Spleen (tissue), 11 donors: ENCODE measurements around the gene PTCD2. TPM values are rescaled to one million over a fixed set of nuclear protein-coding genes. Genes with fewer than 3 reads are reported as not detected.

Experiments
- DNase-seq: peaks from one replicate; pipeline ENCODE4 v3.0.0-alpha.2; 2020
- H3K27ac ChIP-seq, 8 donors: fragments of 200-600 bp; sonication (generic) in 7 of 8; 1 replicate in 4 of 8; 2 replicates in 4 of 8; pipeline versions ENCODE4 v1.5.0 to v1.8.0; 2016 to 2021; ENCODE audit warnings: inconsistent platforms in 4 of 8, mild to moderate bottlenecking in 4 of 8, moderate library complexity in 1 of 8
- H3K27me3 ChIP-seq, 7 donors: fragments of 200-600 bp; sonication (generic) in 6 of 7; replicated peaks in 1 of 7; 1 replicate in 4 of 7; 2 replicates in 3 of 7; pipeline versions ENCODE4 v1.5.0 to v1.8.0; 2016 to 2021; ENCODE audit warnings: inconsistent platforms in 3 of 7, mild to moderate bottlenecking in 1 of 7
- H3K36me3 ChIP-seq, 6 donors: fragments of 200-600 bp; sonication (generic) in 5 of 6; 1 replicate in 4 of 6; 2 replicates in 2 of 6; pipeline versions ENCODE4 v1.5.0 to v1.8.0; 2016 to 2021; ENCODE audit warnings: inconsistent platforms in 2 of 6
- H3K4me1 ChIP-seq, 6 donors: fragments of 200-600 bp; sonication (generic) in 5 of 6; 1 replicate in 3 of 6; 2 replicates in 3 of 6; pipeline versions ENCODE4 v1.5.0 to v1.8.0; 2016 to 2021; ENCODE audit warnings: inconsistent platforms in 3 of 6
- H3K4me3 ChIP-seq, 8 donors: fragments of 200-600 bp; sonication (generic) in 7 of 8; 1 replicate in 4 of 8; 2 replicates in 4 of 8; pipeline versions ENCODE4 v1.5.0 to v1.8.0; 2016 to 2021; ENCODE audit warnings: inconsistent platforms in 4 of 8, mild to moderate bottlenecking in 4 of 8, moderate library complexity in 2 of 8
- H3K9me3 ChIP-seq, 8 donors: fragments of 200-600 bp; sonication (generic) in 7 of 8; 1 replicate in 4 of 8; 2 replicates in 4 of 8; pipeline versions ENCODE4 v1.5.0 to v1.8.0; 2016 to 2021; ENCODE audit warnings: inconsistent platforms in 4 of 8
- CTCF ChIP-seq, 11 experiments: fragments of 200-600 bp in 7 of 11; fragments of 450-650 bp in 4 of 11; sonication (generic) in 4 of 11; IDR thresholded peaks in 8 of 11; conservative IDR thresholded peaks in 3 of 11; 1 replicate in 7 of 11; 2 replicates in 4 of 11; pipeline versions ENCODE4 v1.4.0 to v1.8.0; 2016 to 2021; ENCODE audit warnings: antibody characterized with exemption in 11 of 11, inconsistent platforms in 4 of 11, mild to moderate bottlenecking in 1 of 11
- POLR2A ChIP-seq, 3 donors: fragments of 450-650 bp; IDR thresholded peaks; one replicate each; pipeline ENCODE4 v1.5.1; 2017; ENCODE audit warnings: antibody characterized with exemption in 3 of 3, mild to moderate bottlenecking in 1 of 3
- POLR2AphosphoS5 ChIP-seq, 3 donors: sonication (generic); formaldehyde crosslinking; IDR thresholded peaks; one replicate each; pipeline ENCODE4 v1.5.1; 2017; ENCODE audit warnings: antibody characterized with exemption in 3 of 3
- WGBS, 5 donors: extraction: QIAGEN DNeasy Blood & Tissue Kit in 3 of 5; methylation state at CpG; one replicate each; pipeline versions ENCODE4 v1.1.5 to v1.1.7; 2013 to 2018; 5-methylcytosine and 5-hydroxymethylcytosine counted together
- intact Hi-C: fragments of 100-400 bp; cut with DNase I; formaldehyde crosslinking; loops from one replicate; pipeline ENCODE4 v1.15.0; 2023; ENCODE audit warnings: low total_unique reads
- polyA plus RNA-seq, 3 donors: library from polyadenylated mRNA; stranded (reverse); fragments of 200-250 nt; gene quantifications; one replicate each; pipeline ENCODE4 v1.2.1, GENCODE V29; 2013
- total RNA-seq, 7 donors: library from RNA; depleted of rRNA in 3 of 7; stranded (reverse); fragments of >200 nt in 3 of 7; fragmentation: NEBNext Ultra II Directional in 4 of 7; extraction: Animal tissue kit (Norgen Biotek cat#: 25700) in 4 of 7; gene quantifications; one replicate each; pipeline versions ENCODE4 v1.1.0 to v1.2.1, GENCODE V29; 2016 to 2021
- donor health status: healthy with polysubstance abuse.
- donor health status: DM: no; HTN: no; CAD: no; lungs with moderate emphysema.
- donor health status: DM: no; HTN: no; CAD: no.
- donor health status: Bipolar disorder and iron deficiency.
- donor health status: healthy.
- donor health status: DM: no; HTN: no; CAD: no.
- donor health status: DM: yes; HTN: yes; CAD: no.

PTCD2 gene
- total and polyA plus RNA-seq, 10 donors = 1.2 to 11.7 (median 7.5) TPM

GRCh38 chr5:72383726-72384125 is 63.6 kb downstream of the PTCD2 start:
- WGBS, 5 donors = 76 to 84% (median 80%) methylated on average over 2 of the region's 2 CpGs
- no peaks in the 10 kb centered on the region for H3K27me3 ChIP-seq
- H3K27ac ChIP-seq = no peak overlapping the region
- H3K4me3 ChIP-seq = no peak overlapping the region
- TF ChIP-seq POLR2A (IDR thresholded peaks at IDR 0.05) (no peak), POLR2AphosphoS5 (IDR thresholded peaks at IDR 0.05) (no peak), CTCF (IDR thresholded peaks at IDR 0.05 in 8 of 11, conservative IDR thresholded peaks at IDR 0.05 in 3 of 11) (no peak)
- intact Hi-C loops = no loop called here
- H3K36me3 ChIP-seq = no peaks in the 10 kb centered on the region
- H3K9me3 ChIP-seq = no peaks in the 10 kb centered on the region
- peaks cover 0 to 29% (median 12%) of the 10 kb centered on the region in 6 donors for H3K4me1 ChIP-seq
- DNase-seq = no peak

- Histone ChIP-seq H3K27ac (no peak overlapping the region), H3K4me1 (peaks cover 0 to 9% (median 2%) of the 10 kb centered on the region in 6 donors), H3K4me3 (no peak overlapping the region), H3K27me3 (no peaks in the 10 kb centered on the region), H3K36me3 (no peaks in the 10 kb centered on the region), H3K9me3 (no peaks in the 10 kb centered on the region)
- TF ChIP-seq POLR2AphosphoS5 (IDR thresholded peaks at IDR 0.05) (no peak), CTCF (IDR thresholded peaks at IDR 0.05 in 8 of 11, conservative IDR thresholded peaks at IDR 0.05 in 3 of 11) (no peak), POLR2A (IDR thresholded peaks at IDR 0.05) (no peak)
- WGBS, 5 donors = 37 to 74% (median 49%) methylated on average over 1 of the region's 1 CpG
- DNase-seq = no peak
- intact Hi-C loops = no loop called here
These were observed 66.5 kb downstream of the PTCD2 start for GRCh38 chr5:72386639-72387038.

GRCh38 chr5:72387985-72388384 is 67.8 kb downstream of the PTCD2 start:
- Histone ChIP-seq H3K27me3 (no peaks in the 10 kb centered on the region), H3K4me1 (peaks cover 0 to 9% (median 2%) of the 10 kb centered on the region in 6 donors), H3K36me3 (no peaks in the 10 kb centered on the region), H3K9me3 (no peaks in the 10 kb centered on the region), H3K27ac (no peak overlapping the region), H3K4me3 (no peak overlapping the region)
- TF ChIP-seq CTCF (IDR thresholded peaks at IDR 0.05 in 8 of 11, conservative IDR thresholded peaks at IDR 0.05 in 3 of 11) (no peak), POLR2A (IDR thresholded peaks at IDR 0.05) (no peak), POLR2AphosphoS5 (IDR thresholded peaks at IDR 0.05) (no peak)
- 40 to 68% (median 62%) methylated on average over 3 of the region's 3 CpGs for WGBS, 5 donors
- intact Hi-C loops = no loop called here
- no peak for DNase-seq

GRCh38 chr5:72388646-72389045 is 68.5 kb downstream of the PTCD2 start:
- no peak overlapping the region for H3K27ac ChIP-seq
- no peak overlapping the region for H3K4me3 ChIP-seq
- DNase-seq = no peak
- no peak for TF ChIP-seq CTCF (IDR thresholded peaks at IDR 0.05 in 8 of 11, conservative IDR thresholded peaks at IDR 0.05 in 3 of 11)
- TF ChIP-seq POLR2A (IDR thresholded peaks at IDR 0.05) = no peak
- no peak for TF ChIP-seq POLR2AphosphoS5 (IDR thresholded peaks at IDR 0.05)
- no peaks in the 10 kb centered on the region for H3K9me3 ChIP-seq
- intact Hi-C loops = no loop called here
- no peaks in the 10 kb centered on the region for H3K36me3 ChIP-seq
- peaks cover 0 to 9% (median 2%) of the 10 kb centered on the region in 6 donors for H3K4me1 ChIP-seq
- WGBS, 5 donors = 87 to 93% (median 89%) methylated on average over 8 of the region's 8 CpGs
- no peaks in the 10 kb centered on the region for H3K27me3 ChIP-seq
